Activated B cell treated with CpG ODN at 0.5 μM for 24 hours (primary cell): ENCODE data around the gene RHOA. TPM values are rescaled to one million over a fixed set of nuclear protein-coding genes. Genes with fewer than 3 reads are reported as not detected.

ENCODE experiments used
- ATAC-seq: fragments of 200-7000 bp; cut with Tn5 transposase; one replicate; pipeline ENCODE4 v1.10.0; 2021; ENCODE audit warnings: low read depth, mild to moderate bottlenecking, moderate library complexity
- CTCF ChIA-PET: fragments of 350-600 bp; sonication (Branson Sonifier 250); formaldehyde crosslinking; loops from one replicate; lab custom pipeline; 2021; ENCODE audit warnings: antibody characterized with exemption; lab: Charles Lee
- POLR2A ChIA-PET: fragments of 350-600 bp; sonication (Branson Sonifier 250); formaldehyde crosslinking; loops from one replicate; lab custom pipeline; 2021; ENCODE audit warnings: antibody characterized with exemption; lab: Charles Lee
- DNase-seq: peaks from one replicate; pipeline ENCODE4 v3.0.0; 2022
- H3K27ac Mint-ChIP-seq: one replicate; pipeline ENCODE4 v1.8.0; 2020; ENCODE audit warnings: mixed read lengths
- H3K27me3 Mint-ChIP-seq: one replicate; pipeline ENCODE4 v1.8.0; 2021; ENCODE audit warnings: mixed read lengths
- H3K36me3 Mint-ChIP-seq: one replicate; pipeline ENCODE4 v1.8.0; 2021; ENCODE audit warnings: low read depth, mixed read lengths
- H3K4me1 Mint-ChIP-seq: one replicate; pipeline ENCODE4 v1.8.0; 2021; ENCODE audit warnings: mixed read lengths
- H3K4me3 Mint-ChIP-seq: one replicate; pipeline ENCODE4 v1.8.0; 2020; ENCODE audit warnings: mild to moderate bottlenecking, mixed read lengths
- H3K9me3 Mint-ChIP-seq: one replicate; pipeline ENCODE4 v1.8.0; 2020; ENCODE audit warnings: mixed read lengths
- CTCF ChIP-seq: fragments of 200-600 bp; IDR thresholded peaks from one replicate; pipeline ENCODE4 v1.8.0; 2022; ENCODE audit warnings: antibody characterized with exemption, mild to moderate bottlenecking
- intact Hi-C: fragments of 100-400 bp; cut with micrococcal nuclease; formaldehyde crosslinking; loops from one replicate; pipeline ENCODE4 v1.15.1; 2024
- total RNA-seq: library from RNA; stranded (reverse); gene quantifications from 2 replicates; pipeline ENCODE4 v1.2.3, GENCODE V29; 2022

RHOA gene
- total RNA-seq, 1 donor from 2014 or later = 399 TPM

- intact Hi-C loops = no loop called here
- POLR2A ChIA-PET = interaction anchor here (0.7 kb wide), 1 partner anchor 271 kb away, joined by 10 read pairs; no protein-coding TSS in a partner anchor
Observed at GRCh38 chr3:49389297-49389696, 22.5 kb downstream of the RHOA start.

GRCh38 chr3:49388289-49388820, 23.4 kb downstream of the RHOA start:
- ChIA-PET CTCF (interaction anchor here (0.7 to 1.1 kb wide), 2 partner anchors 48 to 61 kb away, joined by 3 read pairs; partner anchors contain the start of gene USP4), POLR2A (interaction anchor here (0.5 to 1.1 kb wide), 3 partner anchors 23 to 718 kb away, joined by 3 to 10 read pairs (median 4); partner anchors contain the start of genes RHOA and USP4)
- no peak for DNase-seq
- Mint-ChIP-seq H3K36me3 (peaks cover 31% of the 10 kb centered on the region), H3K4me1 (peaks cover 65% of the 10 kb centered on the region), H3K9me3 (no peaks in the 10 kb centered on the region), H3K27ac (peak overlapping the region; percentile 66), H3K4me3 (no peak overlapping the region), H3K27me3 (no peaks in the 10 kb centered on the region)
- ATAC-seq = no peak
- intact Hi-C loops = no loop called here
- no peak for TF ChIP-seq CTCF

More at GRCh38 chr3:49389297-49389696, 22.5 kb downstream of the RHOA start:
- DNase-seq (no peak), ATAC-seq (no peak)
- TF ChIP-seq CTCF = no peak
- Mint-ChIP-seq H3K4me3 (no peak overlapping the region), H3K9me3 (no peaks in the 10 kb centered on the region), H3K27ac (no peak overlapping the region), H3K27me3 (no peaks in the 10 kb centered on the region), H3K4me1 (peaks cover 59% of the 10 kb centered on the region), H3K36me3 (peaks cover 33% of the 10 kb centered on the region)
- CTCF ChIA-PET = no interaction called here

GRCh38 chr3:49387721-49388120, 24.1 kb downstream of the RHOA start:
- TF ChIP-seq CTCF = no peak
- intact Hi-C loops = no loop called here
- peaks cover 29% of the 10 kb centered on the region for H3K36me3 Mint-ChIP-seq
- ChIA-PET CTCF (interaction anchor here (1.1 kb wide), 1 partner anchor 48 kb away, joined by 3 read pairs; the partner anchor contains the start of gene USP4), POLR2A (interaction anchor here (1.1 kb wide), 1 partner anchor 48 kb away, joined by 4 read pairs; the partner anchor contains the start of gene USP4)
- ATAC-seq = no peak
- peaks cover 65% of the 10 kb centered on the region for H3K4me1 Mint-ChIP-seq
- H3K4me3 Mint-ChIP-seq = no peak overlapping the region
- peak overlapping the region; percentile 57 for H3K27ac Mint-ChIP-seq
- no peaks in the 10 kb centered on the region for H3K27me3 Mint-ChIP-seq
- DNase-seq = no peak
- H3K9me3 Mint-ChIP-seq = no peaks in the 10 kb centered on the region

- no peaks in the 10 kb centered on the region for H3K27me3 Mint-ChIP-seq
- peaks cover 26% of the 10 kb centered on the region for H3K36me3 Mint-ChIP-seq
- intact Hi-C loops = no loop called here
- no peak for TF ChIP-seq CTCF
- no peak for DNase-seq
- POLR2A ChIA-PET = interaction anchor here (0.7 kb wide), 1 partner anchor 8 kb away, joined by 9 read pairs; no protein-coding TSS in a partner anchor
- H3K4me3 Mint-ChIP-seq = peak overlapping the region; percentile 68
- ATAC-seq = peak; percentile 31
- H3K27ac Mint-ChIP-seq = peak overlapping the region; percentile 82
- H3K9me3 Mint-ChIP-seq = no peaks in the 10 kb centered on the region
- CTCF ChIA-PET = interaction anchor here (0.8 kb wide), 1 partner anchor 46 kb away, joined by 3 read pairs; no protein-coding TSS in a partner anchor
- H3K4me1 Mint-ChIP-seq = peaks cover 67% of the 10 kb centered on the region
Observed at GRCh38 chr3:49386056-49386756, 25.6 kb downstream of the RHOA start.

GRCh38 chr3:49385617-49386016, 26.2 kb downstream of the RHOA start:
- Mint-ChIP-seq H3K4me1 (peaks cover 66% of the 10 kb centered on the region), H3K4me3 (peak overlapping the region; percentile 68), H3K27me3 (no peaks in the 10 kb centered on the region), H3K36me3 (peaks cover 26% of the 10 kb centered on the region), H3K9me3 (no peaks in the 10 kb centered on the region), H3K27ac (no peak overlapping the region)
- no peak for TF ChIP-seq CTCF
- ATAC-seq (no peak), DNase-seq (no peak)
- intact Hi-C loops = no loop called here
- ChIA-PET CTCF (interaction anchor here (0.8 kb wide), 1 partner anchor 45 kb away, joined by 3 read pairs; no protein-coding TSS in a partner anchor), POLR2A (no interaction called here)
